ENCODE data around the gene CCDC93. TPM values are rescaled to one million over a fixed set of nuclear protein-coding genes. Genes with fewer than 3 reads are reported as not detected.

CCDC93 gene
- total RNA-seq, 4 donors from 2014 or later = 11.6 to 55.6 (median 23.9) TPM

- Histone ChIP-seq H3K9me3 (no peaks in the 10 kb centered on the region), H3K36me3 (peaks cover 95% of the 10 kb centered on the region), H3K27me3 (no peaks in the 10 kb centered on the region), H3K4me1 (no peaks in the 10 kb centered on the region), H3K27ac (no peak overlapping the region), H3K4me3 (no peak overlapping the region)
- 89% methylated on average over 1 of the region's 1 CpG for WGBS
- no peak for DNase-seq (ENCODE audit: low spot score in 2 of 2)
- TF ChIP-seq EP300 (IDR thresholded peaks at IDR 0.05) (no peak), POLR2AphosphoS5 (IDR thresholded peaks at IDR 0.05) (no peak), POLR2A (IDR thresholded peaks at IDR 0.05) (no peak), CTCF (IDR thresholded peaks at IDR 0.05) (no peak)
Measured at GRCh38 chr2:117948615-117949014, 65.3 kb downstream of the CCDC93 start.

GRCh38 chr2:117945296-117945695 lies 68.6 kb downstream of the CCDC93 start:
- H3K36me3 ChIP-seq = peaks cover 94% of the 10 kb centered on the region
- TF ChIP-seq POLR2AphosphoS5 (IDR thresholded peaks at IDR 0.05) = no peak
- TF ChIP-seq CTCF (IDR thresholded peaks at IDR 0.05) = no peak
- TF ChIP-seq POLR2A (IDR thresholded peaks at IDR 0.05) = no peak
- no peak for TF ChIP-seq EP300 (IDR thresholded peaks at IDR 0.05)
- H3K27ac ChIP-seq = no peak overlapping the region
- WGBS = 100% methylated on average over 5 of the region's 5 CpGs
- no peak overlapping the region for H3K4me3 ChIP-seq
- H3K27me3 ChIP-seq = no peaks in the 10 kb centered on the region
- no peaks in the 10 kb centered on the region for H3K9me3 ChIP-seq
- no peaks in the 10 kb centered on the region for H3K4me1 ChIP-seq
- no peak for DNase-seq (ENCODE audit: low spot score in 2 of 2)

GRCh38 chr2:117944816-117945215 lies 69.1 kb downstream of the CCDC93 start:
- no peak overlapping the region for H3K27ac ChIP-seq
- TF ChIP-seq CTCF (IDR thresholded peaks at IDR 0.05) = no peak
- no peak for TF ChIP-seq EP300 (IDR thresholded peaks at IDR 0.05)
- TF ChIP-seq POLR2AphosphoS5 (IDR thresholded peaks at IDR 0.05) = no peak
- TF ChIP-seq POLR2A (IDR thresholded peaks at IDR 0.05) = no peak
- no peak for DNase-seq (ENCODE audit: low spot score in 2 of 2)
- no peaks in the 10 kb centered on the region for H3K4me1 ChIP-seq
- peaks cover 94% of the 10 kb centered on the region for H3K36me3 ChIP-seq
- H3K27me3 ChIP-seq = no peaks in the 10 kb centered on the region
- no peaks in the 10 kb centered on the region for H3K9me3 ChIP-seq
- 98% methylated on average over 2 of the region's 2 CpGs for WGBS
- H3K4me3 ChIP-seq = no peak overlapping the region

- WGBS = 75% methylated on average over 3 of the region's 3 CpGs
Measured at GRCh38 chr2:117943013-117943672, 70.7 kb downstream of the CCDC93 start.

GRCh38 chr2:117942551-117942950 lies 71.3 kb downstream of the CCDC93 start:
- TF ChIP-seq CTCF (IDR thresholded peaks at IDR 0.05) (no peak), POLR2AphosphoS5 (IDR thresholded peaks at IDR 0.05) (no peak), POLR2A (IDR thresholded peaks at IDR 0.05) (no peak), EP300 (IDR thresholded peaks at IDR 0.05) (no peak)
- Histone ChIP-seq H3K36me3 (peaks cover 93% of the 10 kb centered on the region), H3K27ac (no peak overlapping the region), H3K9me3 (no peaks in the 10 kb centered on the region), H3K4me1 (no peaks in the 10 kb centered on the region), H3K27me3 (no peaks in the 10 kb centered on the region), H3K4me3 (no peak overlapping the region)
- no peak for DNase-seq (ENCODE audit: low spot score in 2 of 2)
- 91% methylated on average over 2 of the region's 2 CpGs for WGBS

More at GRCh38 chr2:117943013-117943672, 70.7 kb downstream of the CCDC93 start:
- H3K36me3 ChIP-seq = peaks cover 94% of the 10 kb centered on the region
- H3K4me1 ChIP-seq = no peaks in the 10 kb centered on the region
- no peak overlapping the region for H3K27ac ChIP-seq
- no peak overlapping the region for H3K4me3 ChIP-seq
- no peaks in the 10 kb centered on the region for H3K9me3 ChIP-seq
- TF ChIP-seq EP300 (IDR thresholded peaks at IDR 0.05) (no peak), POLR2A (IDR thresholded peaks at IDR 0.05) (no peak)
- no peak for DNase-seq (ENCODE audit: low spot score in 2 of 2)
- no peaks in the 10 kb centered on the region for H3K27me3 ChIP-seq
